Frontal cortex (tissue), 4 donors: Measurements from ENCODE around the gene RIT2. TPM values are rescaled to one million over a fixed set of nuclear protein-coding genes. Genes with fewer than 3 reads are reported as not detected.
"Not testable (repeated sequence)": the region's sequence is repeated elsewhere in the genome, so short reads cannot be mapped to it uniquely, and the experiment has no call there.

Experiments
- DNase-seq, 2 donors: peaks; one replicate each; pipeline ENCODE4 v3.0.0; 2012; ENCODE audit warnings: low spot score in 2 of 2
- FAIRE-seq: peaks from 2 replicates; lab custom pipeline; 2012; peaks lifted over from hg19 to GRCh38; lab: Jason Lieb, UNC
- total RNA-seq: library from RNA; depleted of rRNA; stranded (reverse); fragments of >200 nt; gene quantifications from one replicate; pipeline ENCODE4 v1.2.3, GENCODE V29; 2014
- donor health status: control.
- donor health status: control.
- donor health status: control.

Gene RIT2
- total RNA-seq, 1 donor from 2014 or later: 29.3 TPM

- FAIRE-seq (no peak), DNase-seq (no peak)
These were observed 250.6 kb downstream of the RIT2 start for GRCh38 chr18:42864876-42865275.

GRCh38 chr18:42861271-42861670 lies 254.2 kb downstream of the RIT2 start:
- DNase-seq: no peak
- FAIRE-seq: no peak

GRCh38 chr18:42860548-42860947 lies 254.9 kb downstream of the RIT2 start:
- FAIRE-seq: no peak
- DNase-seq: no peak

- FAIRE-seq (no peak), DNase-seq (no peak)
These were observed 255.5 kb downstream of the RIT2 start for GRCh38 chr18:42860011-42860410.

- DNase-seq: no peak
- no peak for FAIRE-seq
These were observed 260.9 kb downstream of the RIT2 start for GRCh38 chr18:42854558-42854957.

- no peak for DNase-seq
- no peak for FAIRE-seq
These were observed 265.1 kb downstream of the RIT2 start for GRCh38 chr18:42850174-42851083.

- no peak for FAIRE-seq
These were observed 276.1 kb downstream of the RIT2 start for GRCh38 chr18:42839408-42839807.

GRCh38 chr18:42838546-42839145 lies 276.8 kb downstream of the RIT2 start:
- no peak for DNase-seq
- FAIRE-seq: no peak

More at GRCh38 chr18:42839408-42839807, 276.1 kb downstream of the RIT2 start:
- no peak for DNase-seq

GRCh38 chr18:42830936-42831335 lies 284.5 kb downstream of the RIT2 start:
- FAIRE-seq (no peak), DNase-seq (no peak)

GRCh38 chr18:42828881-42829280 lies 286.6 kb downstream of the RIT2 start:
- FAIRE-seq (no peak), DNase-seq (no peak)

GRCh38 chr18:42824178-42824577 lies 291.3 kb downstream of the RIT2 start:
- no peak for DNase-seq
- no peak for FAIRE-seq

- DNase-seq: no peak
- no peak for FAIRE-seq
These were observed 292.8 kb downstream of the RIT2 start for GRCh38 chr18:42822711-42823110.

- no peak for DNase-seq
- no peak for FAIRE-seq
These were observed 294.0 kb downstream of the RIT2 start for GRCh38 chr18:42821492-42821891.

GRCh38 chr18:42814618-42815017 lies 300.9 kb downstream of the RIT2 start:
- FAIRE-seq: no peak

GRCh38 chr18:42814184-42814583 lies 301.3 kb downstream of the RIT2 start:
- DNase-seq: no peak

More at GRCh38 chr18:42814618-42815017, 300.9 kb downstream of the RIT2 start:
- no peak for DNase-seq

GRCh38 chr18:42813570-42813969 lies 301.9 kb downstream of the RIT2 start:
- FAIRE-seq (no peak), DNase-seq (no peak)

More at GRCh38 chr18:42814184-42814583, 301.3 kb downstream of the RIT2 start:
- FAIRE-seq: no peak

GRCh38 chr18:42807887-42808286 lies 307.6 kb downstream of the RIT2 start:
- FAIRE-seq: no peak

GRCh38 chr18:42801706-42802105 lies 313.8 kb downstream of the RIT2 start:
- FAIRE-seq (no peak), DNase-seq (no peak)

More at GRCh38 chr18:42807887-42808286, 307.6 kb downstream of the RIT2 start:
- DNase-seq: no peak

- DNase-seq (no peak), FAIRE-seq (no peak)
These were observed 316.8 kb downstream of the RIT2 start for GRCh38 chr18:42798606-42799170.

- not testable (repeated sequence) for DNase-seq, FAIRE-seq
These were observed 320.2 kb downstream of the RIT2 start for GRCh38 chr18:42795213-42795789.
